ENCODE results near the gene CRIP2.

DNA sequence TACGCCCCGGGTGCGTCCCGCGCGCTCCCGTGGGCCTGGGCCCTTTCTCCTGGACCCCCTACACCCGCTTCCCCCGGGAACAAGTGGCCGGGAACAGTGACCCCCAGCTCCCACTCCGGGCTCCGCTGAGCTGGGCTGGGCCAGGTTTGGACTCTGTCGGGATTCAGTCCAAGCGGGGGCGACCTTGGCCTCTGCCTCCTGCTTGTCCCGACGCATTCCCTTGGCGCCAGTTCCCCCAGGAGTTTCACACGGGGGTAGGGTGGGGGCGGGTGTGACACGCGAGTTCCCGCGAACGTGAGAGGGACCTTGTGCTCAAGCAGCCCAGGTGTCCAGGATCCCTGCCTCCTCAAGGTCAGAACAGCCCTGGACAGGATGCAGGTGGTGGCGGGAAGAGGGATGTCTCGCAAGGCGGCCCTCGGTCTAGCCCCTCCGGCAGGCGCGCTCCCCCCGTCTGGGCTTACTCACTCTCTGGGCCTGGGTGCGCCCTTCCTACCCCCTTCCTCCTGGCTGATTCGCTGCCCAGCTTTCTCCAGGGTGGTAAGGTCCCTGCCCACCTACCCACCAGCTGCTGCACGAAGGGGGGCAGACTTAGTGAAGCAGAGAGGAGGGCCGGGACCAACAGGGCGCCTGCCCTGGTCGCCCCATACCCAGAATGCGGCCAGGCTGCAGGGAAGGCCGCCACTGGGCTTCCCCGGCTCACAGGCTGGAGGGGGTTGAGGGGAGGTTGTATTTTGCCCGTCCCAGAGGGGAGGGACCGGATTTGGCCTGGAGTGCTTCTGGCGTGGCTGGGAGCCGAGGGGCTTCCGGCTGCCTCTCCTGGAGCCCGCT is 862 bp downstream of the CRIP2 start:
- TF ChIP-seq BACH1 (IDR thresholded peaks at IDR 0.05; ENCODE audit: low read length) = no peak
- TF ChIP-seq, protein P1, sequence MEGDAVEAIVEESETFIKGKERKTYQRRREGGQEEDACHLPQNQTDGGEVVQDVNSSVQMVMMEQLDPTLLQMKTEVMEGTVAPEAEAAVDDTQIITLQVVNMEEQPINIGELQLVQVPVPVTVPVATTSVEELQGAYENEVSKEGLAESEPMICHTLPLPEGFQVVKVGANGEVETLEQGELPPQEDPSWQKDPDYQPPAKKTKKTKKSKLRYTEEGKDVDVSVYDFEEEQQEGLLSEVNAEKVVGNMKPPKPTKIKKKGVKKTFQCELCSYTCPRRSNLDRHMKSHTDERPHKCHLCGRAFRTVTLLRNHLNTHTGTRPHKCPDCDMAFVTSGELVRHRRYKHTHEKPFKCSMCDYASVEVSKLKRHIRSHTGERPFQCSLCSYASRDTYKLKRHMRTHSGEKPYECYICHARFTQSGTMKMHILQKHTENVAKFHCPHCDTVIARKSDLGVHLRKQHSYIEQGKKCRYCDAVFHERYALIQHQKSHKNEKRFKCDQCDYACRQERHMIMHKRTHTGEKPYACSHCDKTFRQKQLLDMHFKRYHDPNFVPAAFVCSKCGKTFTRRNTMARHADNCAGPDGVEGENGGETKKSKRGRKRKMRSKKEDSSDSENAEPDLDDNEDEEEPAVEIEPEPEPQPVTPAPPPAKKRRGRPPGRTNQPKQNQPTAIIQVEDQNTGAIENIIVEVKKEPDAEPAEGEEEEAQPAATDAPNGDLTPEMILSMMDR (IDR thresholded peaks at IDR 0.05; ENCODE audit: control extremely low read depth in 1 of 3, insufficient read depth in 1 of 3, low read depth in 1 of 3, low read length in 3 of 3) = no peak
